ENCODE data around the gene B3GNT5. TPM values are rescaled to one million over a fixed set of nuclear protein-coding genes. Genes with fewer than 3 reads are reported as not detected.

Gene B3GNT5
- total RNA-seq, 1 experiment from 2014 or later = 25.3 TPM

DNA sequence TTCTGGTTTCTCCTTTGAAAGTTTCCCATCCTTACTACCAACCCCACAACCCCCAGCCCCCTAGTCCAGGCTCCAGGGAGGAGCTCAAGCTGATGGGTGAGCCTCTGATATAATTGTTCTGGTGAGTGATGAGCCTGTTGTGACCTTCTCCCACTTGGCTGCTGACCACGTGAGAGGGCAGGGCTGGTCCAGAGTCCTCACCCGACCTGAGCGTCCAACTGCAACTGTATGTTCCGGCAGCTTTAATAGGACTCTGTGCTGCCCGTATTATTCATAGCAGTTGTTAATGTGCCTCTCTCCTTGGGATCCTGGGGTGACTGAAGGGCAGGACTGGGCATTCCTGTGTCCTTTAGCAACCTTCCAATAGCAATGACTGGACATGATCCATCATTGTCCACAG lies 56.2 kb downstream of the B3GNT5 start:
- no peak for DNase-seq (ENCODE audit: low spot score)
- H3K36me3 ChIP-seq (ENCODE audit: insufficient read depth, low read length, poor library complexity, severe bottlenecking) = no peaks in the 10 kb centered on the region
- ChIA-PET CTCF (no interaction called here), POLR2A (ENCODE audit: low non-redundant PET) (interaction anchor here (0.7 kb wide), 1 partner anchor 513 kb away, joined by 3 read pairs; no protein-coding TSS in a partner anchor)
- BruUV-seq (replicated peaks) = no TSS peak
- no peak overlapping the region for H3K4me3 ChIP-seq (ENCODE audit: low read depth, low read length, poor library complexity, severe bottlenecking)
- TF ChIP-seq, protein P1, sequence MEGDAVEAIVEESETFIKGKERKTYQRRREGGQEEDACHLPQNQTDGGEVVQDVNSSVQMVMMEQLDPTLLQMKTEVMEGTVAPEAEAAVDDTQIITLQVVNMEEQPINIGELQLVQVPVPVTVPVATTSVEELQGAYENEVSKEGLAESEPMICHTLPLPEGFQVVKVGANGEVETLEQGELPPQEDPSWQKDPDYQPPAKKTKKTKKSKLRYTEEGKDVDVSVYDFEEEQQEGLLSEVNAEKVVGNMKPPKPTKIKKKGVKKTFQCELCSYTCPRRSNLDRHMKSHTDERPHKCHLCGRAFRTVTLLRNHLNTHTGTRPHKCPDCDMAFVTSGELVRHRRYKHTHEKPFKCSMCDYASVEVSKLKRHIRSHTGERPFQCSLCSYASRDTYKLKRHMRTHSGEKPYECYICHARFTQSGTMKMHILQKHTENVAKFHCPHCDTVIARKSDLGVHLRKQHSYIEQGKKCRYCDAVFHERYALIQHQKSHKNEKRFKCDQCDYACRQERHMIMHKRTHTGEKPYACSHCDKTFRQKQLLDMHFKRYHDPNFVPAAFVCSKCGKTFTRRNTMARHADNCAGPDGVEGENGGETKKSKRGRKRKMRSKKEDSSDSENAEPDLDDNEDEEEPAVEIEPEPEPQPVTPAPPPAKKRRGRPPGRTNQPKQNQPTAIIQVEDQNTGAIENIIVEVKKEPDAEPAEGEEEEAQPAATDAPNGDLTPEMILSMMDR (conservative IDR thresholded peaks at IDR 0.05; ENCODE audit: low read depth, low read length) = no peak
- TF ChIP-seq EZH2 (IDR thresholded peaks at IDR 0.05; ENCODE audit: borderline replicate concordance, low read depth, low read length, poor library complexity, severe bottlenecking) = no peak
- intact Hi-C loops (cut with micrococcal nuclease; ENCODE audit: unreplicated experiment) = no loop called here
- no peaks in the 10 kb centered on the region for H3K27me3 ChIP-seq (replicated peaks; ENCODE audit: insufficient read depth, low read depth, low read length, poor library complexity)
- H3K9me3 ChIP-seq (ENCODE audit: low read depth, low read length, poor library complexity, severe bottlenecking) = no peaks in the 10 kb centered on the region
- no peak overlapping the region for H3K27ac ChIP-seq (ENCODE audit: low read depth, low read length, poor library complexity, severe bottlenecking)
- H3K4me1 ChIP-seq (ENCODE audit: insufficient read depth, low read length, poor library complexity, severe bottlenecking) = no peaks in the 10 kb centered on the region

DNA sequence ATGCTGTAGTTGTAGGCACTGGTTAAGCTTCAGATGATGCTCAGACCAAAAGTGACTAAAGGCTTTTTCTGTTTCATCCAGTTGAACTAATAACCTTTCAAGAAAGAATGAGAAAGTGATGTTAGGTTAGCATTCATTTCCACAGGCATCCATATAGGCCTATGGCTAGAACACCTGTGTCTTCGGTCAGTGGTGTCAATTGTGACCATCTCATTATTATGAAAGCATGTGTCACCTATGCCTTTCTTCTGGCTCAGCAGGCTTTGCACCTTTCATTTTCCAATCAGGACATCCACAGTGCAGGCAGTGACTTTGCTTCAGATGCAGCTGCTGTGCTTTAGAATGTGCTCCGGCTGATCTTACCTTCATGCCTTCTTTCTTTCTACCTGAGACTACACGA lies 57.9 kb downstream of the B3GNT5 start:
- DNase-seq (ENCODE audit: low spot score) = no peak
- ChIA-PET POLR2A (ENCODE audit: low non-redundant PET) (no interaction called here), CTCF (interaction anchor here (0.7 kb wide), 1 partner anchor 71 kb away, joined by 3 read pairs; no protein-coding TSS in a partner anchor)
- Histone ChIP-seq H3K4me3 (ENCODE audit: low read depth, low read length, poor library complexity, severe bottlenecking) (no peak overlapping the region), H3K36me3 (ENCODE audit: insufficient read depth, low read length, poor library complexity, severe bottlenecking) (no peaks in the 10 kb centered on the region), H3K27me3 (replicated peaks; ENCODE audit: insufficient read depth, low read depth, low read length, poor library complexity) (no peaks in the 10 kb centered on the region), H3K27ac (ENCODE audit: low read depth, low read length, poor library complexity, severe bottlenecking) (no peak overlapping the region), H3K4me1 (ENCODE audit: insufficient read depth, low read length, poor library complexity, severe bottlenecking) (no peaks in the 10 kb centered on the region), H3K9me3 (ENCODE audit: low read depth, low read length, poor library complexity, severe bottlenecking) (no peaks in the 10 kb centered on the region)
- TF ChIP-seq, protein P1 (conservative IDR thresholded peaks at IDR 0.05; ENCODE audit: low read depth, low read length) = no peak
- TF ChIP-seq EZH2 (IDR thresholded peaks at IDR 0.05; ENCODE audit: borderline replicate concordance, low read depth, low read length, poor library complexity, severe bottlenecking) = no peak
- BruUV-seq (replicated peaks) = no TSS peak
- intact Hi-C loops (cut with micrococcal nuclease; ENCODE audit: unreplicated experiment) = no loop called here

DNA sequence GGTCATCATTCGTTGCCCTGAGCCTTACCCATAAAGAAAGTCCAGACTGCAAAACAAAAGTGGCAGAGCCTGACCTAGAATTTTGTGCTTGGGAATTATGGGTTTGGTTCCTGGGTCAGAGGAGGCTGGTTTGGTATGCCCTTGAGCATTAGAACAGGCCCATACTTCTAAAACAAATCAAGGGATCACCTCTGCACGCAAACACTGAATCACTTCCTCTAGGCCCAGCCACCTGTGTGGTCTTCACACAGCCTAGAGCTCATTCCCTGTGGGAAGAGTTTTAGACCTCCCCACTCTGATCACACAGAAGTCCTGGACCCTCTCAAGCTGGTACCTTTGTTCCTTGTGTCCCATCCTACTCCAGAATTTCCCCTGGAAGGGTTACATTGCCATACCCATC lies 59.4 kb downstream of the B3GNT5 start:
- ChIA-PET CTCF (no interaction called here), POLR2A (ENCODE audit: low non-redundant PET) (no interaction called here)
- no peak for TF ChIP-seq EZH2 (IDR thresholded peaks at IDR 0.05; ENCODE audit: borderline replicate concordance, low read depth, low read length, poor library complexity, severe bottlenecking)
- TF ChIP-seq, protein P1 (conservative IDR thresholded peaks at IDR 0.05; ENCODE audit: low read depth, low read length) = no peak
- Histone ChIP-seq H3K9me3 (ENCODE audit: low read depth, low read length, poor library complexity, severe bottlenecking) (no peaks in the 10 kb centered on the region), H3K27me3 (replicated peaks; ENCODE audit: insufficient read depth, low read depth, low read length, poor library complexity) (no peaks in the 10 kb centered on the region), H3K4me3 (ENCODE audit: low read depth, low read length, poor library complexity, severe bottlenecking) (no peak overlapping the region), H3K36me3 (ENCODE audit: insufficient read depth, low read length, poor library complexity, severe bottlenecking) (no peaks in the 10 kb centered on the region), H3K4me1 (ENCODE audit: insufficient read depth, low read length, poor library complexity, severe bottlenecking) (no peaks in the 10 kb centered on the region), H3K27ac (ENCODE audit: low read depth, low read length, poor library complexity, severe bottlenecking) (no peak overlapping the region)
- intact Hi-C loops (cut with micrococcal nuclease; ENCODE audit: unreplicated experiment) = no loop called here
- BruUV-seq (replicated peaks) = no TSS peak
- DNase-seq (ENCODE audit: low spot score) = no peak
